HuH-7 (cell line): ENCODE measurements around the gene HIPK2.

ENCODE experiments used
- DNase-seq: peaks from one replicate; pipeline ENCODE4 v3.0.0; 2011; ENCODE audit warnings: low spot score

The HIPK2 gene

GRCh38 chr7:139783647-139784385 is 6.0 kb upstream of the HIPK2 start:
- peak; percentile 38 for DNase-seq

DNA sequence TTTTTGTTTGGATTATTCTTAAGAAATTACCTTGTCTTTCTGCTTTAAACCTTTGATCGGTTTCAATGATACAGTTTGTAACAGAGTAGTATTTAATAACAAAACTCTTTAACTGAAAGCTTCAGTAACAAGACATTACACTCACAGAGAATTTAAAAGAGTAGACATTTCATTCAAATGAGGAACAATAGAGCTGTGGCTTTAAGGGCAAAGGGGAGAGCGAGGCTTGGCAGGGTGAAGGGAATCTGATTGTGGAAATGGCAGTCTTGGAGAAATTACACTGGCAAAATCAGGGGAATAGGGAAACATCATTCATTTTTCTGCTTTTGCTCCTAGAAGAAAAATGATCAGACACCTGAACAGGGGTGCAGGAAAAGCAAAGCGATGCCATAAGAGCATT is 5.1 kb upstream of the HIPK2 start:
- no peak for DNase-seq

DNA sequence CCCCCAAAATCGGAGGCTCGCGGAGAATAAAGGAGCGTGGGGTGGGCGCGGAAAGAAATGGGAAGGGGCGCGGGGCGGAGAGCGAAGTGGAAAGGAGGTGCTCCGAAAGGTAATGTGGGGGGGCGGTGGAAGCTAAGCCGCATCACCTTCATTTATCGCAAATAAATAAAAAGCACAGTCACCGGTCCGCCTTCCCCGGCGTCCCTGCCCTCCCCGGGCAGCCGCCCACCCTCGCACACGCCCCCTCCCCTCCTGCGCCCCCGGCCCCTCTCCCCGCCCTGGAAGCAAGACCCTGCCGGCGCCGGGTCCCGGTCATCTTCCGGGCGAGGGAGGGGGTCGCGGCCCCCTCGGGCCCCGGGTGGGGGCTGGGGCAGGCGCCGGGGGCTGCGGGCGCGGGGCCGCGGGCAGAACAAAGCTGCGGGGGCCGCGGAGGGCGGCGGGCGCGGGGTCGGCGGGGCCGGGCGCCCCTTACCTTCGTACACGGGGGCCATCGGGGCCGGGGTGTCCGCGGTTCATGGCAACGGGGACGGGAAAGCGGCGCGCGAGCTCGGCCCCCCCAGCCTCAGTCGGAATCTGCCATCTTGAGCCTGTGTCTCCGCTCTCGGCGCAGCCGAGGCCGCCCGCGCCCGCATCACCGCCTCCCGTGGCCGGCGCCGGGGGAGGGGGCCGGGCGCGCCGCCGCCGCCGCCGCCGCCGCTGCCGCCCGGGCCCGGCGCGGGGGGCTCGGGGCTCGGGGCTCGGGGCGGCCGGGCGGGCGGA is 486 bp downstream of the HIPK2 start:
- DNase-seq, result peak; percentile 48

- DNase-seq, result peak; percentile 44
These were observed 1.2 kb downstream of the HIPK2 start for GRCh38 chr7:139776486-139777132.

GRCh38 chr7:139775829-139776266 is 1.9 kb downstream of the HIPK2 start:
- DNase-seq, result peak; percentile 82

GRCh38 chr7:139774376-139774775 is 3.4 kb downstream of the HIPK2 start:
- no peak for DNase-seq

DNA sequence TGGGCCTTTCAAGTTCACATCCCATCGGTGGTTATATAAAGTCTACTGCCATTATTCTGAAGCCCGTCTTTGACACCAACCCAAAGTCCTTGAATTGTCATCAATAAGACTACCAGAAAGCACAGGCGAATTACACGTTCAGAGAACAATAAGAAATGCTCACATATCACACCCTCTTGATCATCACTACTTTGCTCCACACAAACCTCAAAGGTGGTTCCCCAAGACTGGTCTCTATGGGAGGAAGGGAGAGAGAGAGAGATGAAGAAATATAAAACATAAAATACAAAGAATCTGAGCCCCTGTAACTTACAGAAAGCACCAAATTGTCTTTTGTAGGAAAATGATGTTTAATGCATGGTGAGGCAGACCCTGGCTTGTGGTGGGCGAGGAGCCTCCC is 4.4 kb downstream of the HIPK2 start:
- DNase-seq, result no peak

GRCh38 chr7:139772873-139773272 is 4.9 kb downstream of the HIPK2 start:
- DNase-seq, result no peak

- peak; percentile 52 for DNase-seq
These were observed 5.7 kb downstream of the HIPK2 start for GRCh38 chr7:139772115-139772514.

DNA sequence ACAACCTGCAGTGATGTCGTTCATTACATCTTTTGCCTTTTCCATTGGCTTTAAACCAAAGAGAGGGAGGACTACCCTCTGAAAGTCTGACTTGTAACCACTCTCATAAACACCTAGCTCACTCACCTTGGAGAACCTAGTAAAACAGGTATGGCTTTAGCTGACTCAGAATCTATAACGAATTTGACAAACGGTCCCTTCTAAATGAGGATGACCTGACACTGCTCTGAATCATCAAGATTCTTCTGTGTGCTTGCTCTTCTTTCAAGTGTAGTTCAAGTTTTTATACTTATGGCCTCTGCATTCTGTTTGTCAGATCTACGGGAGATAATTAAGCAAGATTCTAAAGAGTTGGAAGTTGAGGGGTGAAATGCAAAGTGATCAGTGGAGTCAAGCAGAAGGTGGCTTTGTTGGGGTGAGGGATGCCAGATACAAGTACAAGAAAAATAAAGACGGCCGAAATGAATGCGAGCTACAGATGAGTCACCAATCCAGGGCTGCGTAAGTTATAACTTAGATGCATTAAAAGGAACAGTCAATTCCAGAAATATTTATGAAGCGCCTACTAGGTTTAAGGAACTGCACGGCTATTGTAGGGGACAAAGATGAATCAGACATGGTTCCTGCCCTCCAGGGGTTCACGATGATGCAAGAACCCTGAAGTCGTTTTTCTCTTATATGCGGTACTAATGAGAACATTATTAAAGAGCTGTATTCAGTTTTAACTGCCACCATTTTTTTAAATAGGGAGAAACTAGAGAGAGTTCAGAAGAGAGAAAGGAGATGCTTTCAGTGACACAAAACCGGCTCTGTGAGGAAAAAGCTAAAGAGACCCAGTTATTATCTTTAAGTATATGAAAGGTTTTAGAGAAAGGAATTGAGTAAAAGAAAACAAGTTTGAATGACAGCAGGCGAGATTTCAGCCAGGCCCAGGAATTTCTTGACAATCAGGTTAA is 6.5 kb downstream of the HIPK2 start:
- DNase-seq, result no peak

DNA sequence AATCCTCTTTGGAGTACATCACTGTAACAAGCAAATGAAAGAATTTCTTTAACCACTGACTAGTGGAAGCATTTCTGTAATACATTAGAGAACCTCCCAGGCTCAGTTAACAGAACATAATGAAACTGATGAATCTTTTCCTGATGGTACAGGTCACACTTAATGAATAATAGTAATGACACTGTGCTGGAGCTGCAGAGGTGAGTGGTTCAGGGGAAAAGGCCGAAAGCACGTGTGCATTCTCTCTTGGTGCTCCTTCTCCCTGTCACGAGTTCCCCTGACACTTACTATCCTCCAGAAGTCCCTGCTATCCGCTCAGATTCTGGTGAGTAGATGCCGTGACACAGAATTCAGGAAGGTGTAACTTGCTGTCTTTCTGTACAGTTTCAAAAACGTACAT is 8.0 kb downstream of the HIPK2 start:
- no peak for DNase-seq

DNA sequence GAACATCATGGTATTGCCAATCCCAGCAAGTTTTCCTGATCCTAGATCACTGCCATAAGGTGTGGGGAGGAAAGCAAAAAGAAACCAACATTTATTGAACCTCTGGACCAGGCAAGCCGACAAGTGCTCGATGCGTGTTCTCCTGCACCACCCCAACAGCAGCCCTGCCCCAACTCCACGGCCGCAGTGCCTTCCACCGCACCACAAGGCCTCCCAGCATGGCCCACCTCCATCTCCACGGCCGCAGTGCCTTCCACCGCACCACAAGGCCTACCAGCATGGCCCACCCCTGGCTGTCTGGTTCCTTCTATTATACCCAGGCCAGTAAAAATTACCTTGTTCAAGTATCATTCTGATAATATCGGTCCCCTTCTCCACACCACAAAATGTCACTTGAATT is 8.7 kb downstream of the HIPK2 start:
- no peak for DNase-seq

- DNase-seq, result no peak
These were observed 9.5 kb downstream of the HIPK2 start for GRCh38 chr7:139768249-139768824.

- no peak for DNase-seq
These were observed 10.2 kb downstream of the HIPK2 start for GRCh38 chr7:139767561-139767982.

- DNase-seq, result no peak
These were observed 12.7 kb downstream of the HIPK2 start for GRCh38 chr7:139765143-139765542.

GRCh38 chr7:139763330-139763729 is 14.5 kb downstream of the HIPK2 start:
- no peak for DNase-seq

DNA sequence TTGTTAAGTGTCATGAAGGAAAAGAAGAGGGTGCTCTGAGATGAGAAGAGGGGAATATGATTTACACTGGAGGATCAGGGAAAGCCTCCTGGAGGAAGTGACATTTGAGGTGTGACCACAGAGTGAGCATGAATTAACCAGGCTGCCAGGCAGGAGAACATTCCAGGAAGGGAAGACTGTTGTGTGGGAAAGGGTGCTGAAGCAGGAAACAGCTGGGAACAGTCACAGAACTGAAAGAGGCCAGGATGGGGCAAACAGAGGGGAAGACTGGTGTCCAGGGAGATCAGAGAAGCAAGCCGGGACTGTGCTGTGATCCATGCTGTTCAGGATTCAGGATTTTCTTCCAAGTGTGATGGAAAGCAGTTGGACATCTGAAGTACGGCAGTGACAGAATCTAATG is 14.9 kb downstream of the HIPK2 start:
- DNase-seq, result no peak

DNA sequence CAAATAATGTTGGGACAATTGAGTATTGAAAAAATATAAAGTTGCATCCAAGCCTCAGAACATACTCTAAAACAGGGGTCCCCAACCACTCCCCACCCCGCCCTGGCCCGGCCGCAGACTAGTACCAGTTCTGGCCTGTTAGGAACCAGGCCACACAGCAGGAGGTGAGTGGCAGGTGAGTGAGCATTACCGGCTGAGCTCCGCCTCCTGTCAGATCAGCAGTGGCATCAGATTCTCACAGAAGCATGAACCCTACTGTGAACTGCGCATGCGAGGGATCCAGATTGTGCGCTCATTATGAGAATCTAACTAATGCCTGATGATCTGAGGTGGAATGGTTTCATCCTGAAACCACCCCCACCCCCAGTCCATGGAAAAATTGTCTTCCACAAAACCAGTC is 19.4 kb downstream of the HIPK2 start:
- no peak for DNase-seq

- no peak for DNase-seq
These were observed 19.8 kb downstream of the HIPK2 start for GRCh38 chr7:139757968-139758367.

GRCh38 chr7:139753693-139754111 is 24.1 kb downstream of the HIPK2 start:
- no peak for DNase-seq

GRCh38 chr7:139753081-139753692 is 24.6 kb downstream of the HIPK2 start:
- peak; percentile 30 for DNase-seq
